HEK293T (cell line): ENCODE measurements around the gene FBXW7.

Experiments
- CTCF ChIA-PET: fragments of 350-600 bp; formaldehyde crosslinking; extraction: SDS; loops from one replicate; lab custom pipeline; 2021; ENCODE audit warnings: antibody characterized with exemption, inconsistent platforms; lab: Yijun Ruan, JAX
- POLR2A ChIA-PET: fragments of 350-600 bp; formaldehyde crosslinking; extraction: SDS; loops from one replicate; lab custom pipeline; 2020; ENCODE audit warnings: antibody characterized with exemption, inconsistent platforms; lab: Yijun Ruan, JAX
- DNase-seq: peaks from one replicate; pipeline ENCODE4 v3.0.0; 2012; ENCODE audit warnings: mixed read lengths; ENCODE audit errors: extremely low spot score
- ARNT ChIP-seq: fragments of 450-650 bp; IDR thresholded peaks from 2 replicates; pipeline ENCODE4 v1.6.1; 2017; ENCODE audit warnings: mild to moderate bottlenecking
- BHLHE40 ChIP-seq: fragments of 450-650 bp; IDR thresholded peaks from 2 replicates; pipeline ENCODE4 v1.6.1; 2016; ENCODE audit warnings: mild to moderate bottlenecking, moderate library complexity, borderline replicate concordance
- CTBP1 ChIP-seq: fragments of 450-650 bp; IDR thresholded peaks from 2 replicates; pipeline ENCODE4 v1.6.1; 2016; ENCODE audit warnings: borderline replicate concordance
- ELF4 ChIP-seq: fragments of 450-650 bp; IDR thresholded peaks from 2 replicates; pipeline ENCODE4 v1.6.1; 2017; ENCODE audit warnings: antibody characterized with exemption
- FOXA1 ChIP-seq: fragments of 450-650 bp; IDR thresholded peaks from 2 replicates; pipeline ENCODE4 v1.6.1; 2016; ENCODE audit warnings: mild to moderate bottlenecking
- FOXK2 ChIP-seq: fragments of 450-650 bp; IDR thresholded peaks from 2 replicates; pipeline ENCODE4 v1.6.1; 2016; ENCODE audit warnings: mild to moderate bottlenecking
- FOXM1 ChIP-seq: fragments of 450-650 bp; IDR thresholded peaks from 2 replicates; pipeline ENCODE4 v1.6.1; 2017; ENCODE audit warnings: mild to moderate bottlenecking, borderline replicate concordance
- HDGF ChIP-seq: fragments of 450-650 bp; IDR thresholded peaks from 2 replicates; pipeline ENCODE4 v1.6.1; 2017; ENCODE audit warnings: antibody characterized with exemption, borderline replicate concordance
- L3MBTL2 ChIP-seq: fragments of 450-650 bp; conservative IDR thresholded peaks from 2 replicates; pipeline ENCODE4 v1.6.1; 2016; ENCODE audit warnings: mild to moderate bottlenecking
- LEF1 ChIP-seq: fragments of 450-650 bp; IDR thresholded peaks from 2 replicates; pipeline ENCODE4 v1.6.1; 2017; ENCODE audit warnings: mild to moderate bottlenecking, borderline replicate concordance
- NFRKB ChIP-seq: fragments of 450-650 bp; IDR thresholded peaks from 2 replicates; pipeline ENCODE4 v1.6.1; 2016; ENCODE audit warnings: mild to moderate bottlenecking, moderate library complexity
- SP1 ChIP-seq: fragments of 450-650 bp; IDR thresholded peaks from 2 replicates; pipeline ENCODE4 v1.6.1; 2017
- SUZ12 ChIP-seq: fragments of 450-650 bp; IDR thresholded peaks from 2 replicates; pipeline ENCODE4 v1.6.1; 2016; ENCODE audit warnings: mild to moderate bottlenecking
- TARDBP ChIP-seq: fragments of 450-650 bp; IDR thresholded peaks from 2 replicates; pipeline ENCODE4 v1.6.1; 2016
- ZNF384 ChIP-seq: fragments of 450-650 bp; IDR thresholded peaks from 2 replicates; pipeline ENCODE4 v1.6.1; 2016
- TF ChIP-seq, protein P1 (sequence below): fragments of 450-650 bp; IDR thresholded peaks from 2 replicates; pipeline ENCODE4 v1.6.1; 2016

FBXW7 gene

DNA sequence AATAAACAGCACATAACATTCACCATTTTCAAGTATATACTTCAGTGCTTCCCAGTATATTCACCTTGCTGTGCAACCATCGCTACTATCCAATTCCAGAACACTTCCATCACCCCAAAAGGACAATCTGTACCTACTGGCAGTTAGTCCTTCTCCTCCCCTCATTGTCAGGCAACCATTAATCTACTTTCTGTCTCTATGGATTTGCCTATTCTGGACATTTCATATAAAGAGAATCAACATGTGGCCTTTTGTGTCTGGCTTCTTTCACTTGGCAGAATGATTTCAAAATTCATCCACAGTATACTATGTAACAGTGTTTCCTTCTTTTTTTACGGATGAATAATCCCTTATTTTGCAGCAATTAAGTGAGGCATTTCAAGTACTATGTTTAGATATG lies 189.4 kb downstream of the FBXW7 start:
- no peak for TF ChIP-seq ELF4
- no peak for TF ChIP-seq SP1
- TF ChIP-seq TARDBP: no peak
- no peak for TF ChIP-seq ZNF384
- TF ChIP-seq HDGF: no peak
- TF ChIP-seq FOXK2: no peak
- TF ChIP-seq NFRKB: no peak
- TF ChIP-seq ARNT: no peak
- TF ChIP-seq, protein P1, sequence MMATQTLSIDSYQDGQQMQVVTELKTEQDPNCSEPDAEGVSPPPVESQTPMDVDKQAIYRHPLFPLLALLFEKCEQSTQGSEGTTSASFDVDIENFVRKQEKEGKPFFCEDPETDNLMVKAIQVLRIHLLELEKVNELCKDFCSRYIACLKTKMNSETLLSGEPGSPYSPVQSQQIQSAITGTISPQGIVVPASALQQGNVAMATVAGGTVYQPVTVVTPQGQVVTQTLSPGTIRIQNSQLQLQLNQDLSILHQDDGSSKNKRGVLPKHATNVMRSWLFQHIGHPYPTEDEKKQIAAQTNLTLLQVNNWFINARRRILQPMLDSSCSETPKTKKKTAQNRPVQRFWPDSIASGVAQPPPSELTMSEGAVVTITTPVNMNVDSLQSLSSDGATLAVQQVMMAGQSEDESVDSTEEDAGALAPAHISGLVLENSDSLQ: no peak
- TF ChIP-seq BHLHE40: no peak
- no peak for TF ChIP-seq SUZ12
- TF ChIP-seq LEF1: no peak
- TF ChIP-seq CTBP1: no peak
- TF ChIP-seq L3MBTL2: no peak
- TF ChIP-seq FOXA1: no peak
- TF ChIP-seq FOXM1: no peak
- no peak for DNase-seq
- CTCF ChIA-PET: interaction anchor here (0.5 kb wide), 1 partner anchor 49 kb away, joined by 6 read pairs; no protein-coding TSS in a partner anchor
- POLR2A ChIA-PET: no interaction called here

DNA sequence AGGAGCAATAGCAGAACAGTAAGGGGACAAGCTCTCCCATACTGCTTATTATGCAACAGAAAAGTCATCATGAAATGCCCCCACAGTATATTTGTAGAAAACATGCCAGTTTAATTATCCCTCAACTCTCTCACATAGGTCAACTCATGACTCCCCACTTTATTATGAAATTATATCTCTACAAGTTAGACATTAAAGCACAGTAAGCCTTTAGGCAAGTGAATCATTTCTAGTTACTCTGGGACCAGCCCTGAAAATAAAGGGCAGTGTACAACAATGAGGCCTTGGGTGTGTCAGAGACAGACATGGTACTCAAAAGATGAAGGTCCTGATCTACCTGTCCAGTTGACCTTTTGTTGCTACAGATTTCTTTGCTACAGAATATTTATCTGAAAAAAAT lies 191.9 kb downstream of the FBXW7 start:
- POLR2A ChIA-PET: no interaction called here
- no peak for TF ChIP-seq BHLHE40
- TF ChIP-seq ZNF384: no peak
- TF ChIP-seq HDGF: no peak
- no peak for TF ChIP-seq L3MBTL2
- TF ChIP-seq, protein P1: no peak
- TF ChIP-seq LEF1: no peak
- no peak for TF ChIP-seq SUZ12
- TF ChIP-seq TARDBP: no peak
- CTCF ChIA-PET: no interaction called here
- no peak for DNase-seq

DNA sequence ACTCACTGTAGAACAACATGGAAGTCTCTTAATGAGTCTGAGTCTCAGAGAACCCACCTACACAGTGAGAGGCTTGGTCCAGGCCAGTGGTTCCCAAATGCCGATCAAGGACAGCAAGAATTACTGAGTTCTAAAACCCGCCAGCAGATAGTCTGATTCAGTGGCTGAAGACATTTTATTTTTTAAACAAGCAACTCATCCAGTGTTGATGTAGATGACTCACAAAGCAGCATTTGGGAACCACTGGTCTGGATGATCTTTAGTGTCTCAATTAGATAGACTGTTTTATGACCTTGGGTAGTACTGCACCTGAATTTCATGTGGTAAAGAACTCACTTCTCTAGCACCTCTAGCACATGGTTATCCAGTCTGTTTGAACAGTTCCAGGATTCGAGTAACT lies 193.6 kb downstream of the FBXW7 start:
- ChIA-PET CTCF (no interaction called here), POLR2A (no interaction called here)
- no peak for DNase-seq
- TF ChIP-seq SP1 (no peak), FOXK2 (no peak), ZNF384 (no peak), HDGF (no peak), L3MBTL2 (no peak), NFRKB (no peak), FOXA1 (no peak), SUZ12 (no peak), BHLHE40 (no peak), FOXM1 (no peak), ELF4 (no peak), LEF1 (no peak), CTBP1 (no peak), ARNT (no peak), TARDBP (no peak)
- TF ChIP-seq, protein P1: no peak

DNA sequence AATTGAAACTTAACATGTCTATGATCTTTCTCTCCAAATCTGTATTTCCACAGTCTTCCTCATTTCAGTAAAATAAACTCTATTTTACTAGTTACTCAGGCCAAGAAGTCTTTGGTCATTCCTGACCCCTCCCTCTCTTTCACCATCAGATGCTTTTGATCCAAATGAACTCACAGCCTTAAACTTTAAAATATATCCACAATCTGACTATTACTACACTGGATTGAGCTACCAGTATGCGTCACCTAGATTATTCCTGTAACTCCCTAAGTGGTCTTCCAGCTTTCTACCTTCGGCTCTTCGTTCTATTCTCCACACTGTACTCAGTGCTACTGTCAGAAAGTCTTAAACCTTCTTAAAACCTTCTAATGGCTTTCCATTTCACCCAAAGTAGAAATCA lies 195.1 kb downstream of the FBXW7 start:
- no peak for DNase-seq
- ChIA-PET CTCF (no interaction called here), POLR2A (no interaction called here)
- TF ChIP-seq ELF4: no peak
- TF ChIP-seq, protein P1: no peak
- TF ChIP-seq NFRKB: no peak
- no peak for TF ChIP-seq TARDBP
- TF ChIP-seq FOXK2: no peak
- TF ChIP-seq ZNF384: no peak

DNA sequence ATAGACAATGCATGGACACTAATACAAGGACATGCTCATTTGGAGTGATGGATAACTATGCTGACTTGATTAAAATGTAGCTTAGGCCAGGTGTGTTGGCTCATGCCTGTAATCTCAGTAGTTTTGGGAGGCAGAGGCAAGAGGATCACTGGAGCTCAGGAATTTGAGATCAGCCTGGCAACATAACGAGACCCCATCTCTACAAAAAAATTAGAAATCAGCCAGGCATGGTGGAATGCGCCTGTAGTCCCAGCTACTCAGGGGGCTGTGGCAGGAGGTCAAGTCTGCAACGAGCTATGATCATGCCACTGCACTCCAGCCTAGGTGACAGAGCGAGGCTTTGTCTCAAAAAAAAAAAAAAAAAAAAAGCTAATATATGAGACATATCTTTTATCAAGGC lies 196.3 kb downstream of the FBXW7 start:
- DNase-seq: no peak
- ChIA-PET POLR2A (no interaction called here), CTCF (interaction anchor here (0.7 to 1.0 kb wide), 3 partner anchors 15 to 32 kb away, joined by 3 to 11 read pairs (median 3); no protein-coding TSS in a partner anchor)
- no peak for TF ChIP-seq HDGF
- no peak for TF ChIP-seq LEF1
- no peak for TF ChIP-seq SUZ12
- no peak for TF ChIP-seq CTBP1
- TF ChIP-seq FOXM1: no peak
- TF ChIP-seq FOXK2: no peak
- no peak for TF ChIP-seq ELF4

DNA sequence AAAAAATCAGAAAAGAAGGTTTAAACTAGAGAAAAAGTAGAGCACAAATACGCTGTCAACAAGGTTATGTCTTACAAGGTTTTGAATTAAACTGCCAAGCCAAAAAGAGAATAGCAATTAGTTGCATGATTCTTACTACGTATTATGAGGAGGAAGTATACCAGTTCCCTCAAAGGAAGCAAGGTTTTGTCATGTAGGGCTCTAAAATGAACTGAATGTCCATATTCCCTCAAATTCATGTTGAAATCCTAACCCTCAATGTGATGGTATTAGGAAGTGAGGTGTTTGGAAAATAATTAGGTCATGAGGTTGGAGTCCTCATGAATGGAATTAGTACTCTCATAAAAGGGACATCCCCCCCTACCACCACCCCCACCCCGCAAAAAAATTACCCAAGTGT lies 201.0 kb downstream of the FBXW7 start:
- ChIA-PET POLR2A (no interaction called here), CTCF (no interaction called here)
- DNase-seq: no peak
- TF ChIP-seq FOXK2 (no peak), L3MBTL2 (no peak), FOXA1 (no peak), TARDBP (no peak), SP1 (no peak), FOXM1 (no peak), LEF1 (no peak), ARNT (no peak), ELF4 (no peak), SUZ12 (no peak), NFRKB (no peak), ZNF384 (no peak), HDGF (no peak), CTBP1 (no peak), BHLHE40 (no peak)
- TF ChIP-seq, protein P1: no peak
